ENCODE measurements around the gene CCL18. TPM values are rescaled to one million over a fixed set of nuclear protein-coding genes. Genes with fewer than 3 reads are reported as not detected.
"Not testable (repeated sequence)": the region's sequence is repeated elsewhere in the genome, so short reads cannot be mapped to it uniquely, and the experiment has no call there.

Gene CCL18
- total and polyA plus RNA-seq, 4 donors, result not detected

DNA sequence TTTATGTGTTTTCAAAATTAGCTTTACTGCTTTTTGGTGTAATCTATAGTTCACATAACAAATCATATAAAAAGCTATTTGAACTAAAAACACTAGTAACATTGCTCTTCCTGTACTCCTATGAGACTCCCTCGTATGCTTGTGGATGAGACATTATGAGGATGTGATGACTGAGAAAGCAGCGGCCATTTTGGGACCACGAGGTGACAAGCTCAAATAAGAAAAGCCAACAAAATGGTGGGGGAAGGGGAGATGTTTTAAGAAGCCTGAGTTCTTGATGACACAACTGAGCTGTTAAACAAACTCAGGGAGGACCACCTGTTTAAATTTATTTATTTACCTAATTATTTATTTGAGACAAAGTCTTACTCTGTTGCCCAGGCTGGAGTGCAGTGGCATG lies 4.5 kb downstream of the CCL18 start:
- Histone ChIP-seq H3K27me3 (ENCODE audit: control insufficient read depth, insufficient read depth, low read length) (no peaks in the 10 kb centered on the region), H3K4me1 (ENCODE audit: control insufficient read depth, insufficient read depth, low read length) (no peaks in the 10 kb centered on the region)
- WGBS (ENCODE audit: insufficient coverage), result 83% methylated on average over 2 of the region's 3 CpGs

DNA sequence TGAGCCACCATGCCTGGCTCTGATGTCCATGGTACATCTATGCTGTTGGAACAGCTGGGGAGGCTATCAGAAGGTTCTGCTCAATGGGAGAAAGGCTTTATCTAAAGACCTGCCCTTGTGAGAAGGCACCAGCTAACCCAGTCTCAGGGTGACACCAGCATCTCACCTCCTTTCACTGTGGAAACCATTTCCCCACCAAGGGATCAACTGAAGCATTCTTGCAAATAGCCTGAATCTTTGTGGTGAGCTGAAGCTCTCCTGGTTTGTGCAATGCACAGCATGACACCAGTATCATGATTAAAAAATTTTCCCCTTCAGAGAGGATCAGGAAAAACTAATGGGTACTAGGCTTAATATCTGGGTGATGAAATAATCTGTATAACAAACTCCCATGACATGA lies 5.1 kb downstream of the CCL18 start:
- Histone ChIP-seq H3K27me3 (ENCODE audit: control insufficient read depth, insufficient read depth, low read length) (no peaks in the 10 kb centered on the region), H3K4me3 (ENCODE audit: low read depth, low read length) (no peak overlapping the region), H3K4me1 (ENCODE audit: control insufficient read depth, insufficient read depth, low read length) (no peaks in the 10 kb centered on the region), H3K27ac (ENCODE audit: low read depth, low read length) (no peak overlapping the region), H3K9me3 (ENCODE audit: control insufficient read depth, insufficient read depth, low read length) (no peaks in the 10 kb centered on the region), H3K36me3 (ENCODE audit: control insufficient read depth, insufficient read depth, low read length) (no peaks in the 10 kb centered on the region)
- DNase-seq (ENCODE audit: low read depth in 4 of 6, low spot score in 6 of 6), result no peak

More for the DNA sequence above, 4.5 kb downstream of the CCL18 start:
- Histone ChIP-seq H3K4me3 (ENCODE audit: low read depth, low read length) (no peak overlapping the region), H3K27ac (ENCODE audit: low read depth, low read length) (no peak overlapping the region), H3K36me3 (ENCODE audit: control insufficient read depth, insufficient read depth, low read length) (no peaks in the 10 kb centered on the region), H3K9me3 (ENCODE audit: control insufficient read depth, insufficient read depth, low read length) (no peaks in the 10 kb centered on the region)
- DNase-seq (ENCODE audit: low read depth in 4 of 6, low spot score in 6 of 6), result peak in 1 of 6 donors; percentile 4

DNA sequence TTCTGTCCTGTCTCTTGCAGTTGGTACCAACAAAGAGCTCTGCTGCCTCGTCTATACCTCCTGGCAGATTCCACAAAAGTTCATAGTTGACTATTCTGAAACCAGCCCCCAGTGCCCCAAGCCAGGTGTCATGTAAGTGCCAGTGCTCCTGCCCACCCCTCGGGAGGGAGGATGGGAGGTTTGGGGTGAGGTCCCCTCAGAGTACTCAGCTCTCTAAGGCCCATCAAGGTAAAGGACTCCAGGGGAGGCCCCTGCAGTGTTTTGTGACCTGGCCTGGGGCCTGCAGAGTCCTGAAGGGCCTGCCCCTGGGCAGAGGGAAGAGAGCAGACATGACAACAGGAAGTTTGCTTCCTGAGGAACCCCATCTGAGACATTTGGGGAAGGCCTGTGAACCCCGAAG lies 6.4 kb downstream of the CCL18 start:
- Histone ChIP-seq H3K27ac (ENCODE audit: low read depth, low read length) (no peak overlapping the region), H3K9me3 (ENCODE audit: control insufficient read depth, insufficient read depth, low read length) (no peaks in the 10 kb centered on the region), H3K36me3 (ENCODE audit: control insufficient read depth, insufficient read depth, low read length) (no peaks in the 10 kb centered on the region), H3K27me3 (ENCODE audit: control insufficient read depth, insufficient read depth, low read length) (no peaks in the 10 kb centered on the region), H3K4me3 (ENCODE audit: low read depth, low read length) (no peak overlapping the region), H3K4me1 (ENCODE audit: control insufficient read depth, insufficient read depth, low read length) (no peaks in the 10 kb centered on the region)
- WGBS (ENCODE audit: insufficient coverage), result 89% methylated on average over 2 of the region's 3 CpGs
- no peak for DNase-seq (ENCODE audit: low read depth in 4 of 6, low spot score in 6 of 6)

DNA sequence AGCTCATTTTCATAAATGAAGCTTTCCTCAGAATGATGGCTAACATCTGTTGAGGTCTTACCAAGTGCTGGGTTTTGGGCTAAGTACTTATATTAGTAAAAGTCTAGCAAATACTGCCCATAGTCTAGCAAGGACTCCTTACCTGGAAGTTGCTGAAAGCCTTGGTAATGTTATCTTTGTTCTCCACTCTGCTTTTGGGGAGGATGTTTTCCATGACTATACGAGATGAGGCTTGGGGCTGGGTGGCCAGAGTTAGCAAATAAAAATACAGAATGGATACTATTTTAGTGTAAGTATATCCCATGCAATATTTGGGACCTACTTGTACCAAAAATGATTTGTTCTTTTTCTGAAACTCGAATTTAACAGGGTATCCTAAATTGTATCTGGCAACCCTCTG lies 7.7 kb downstream of the CCL18 start:
- no CpG with 5 or more reads among the region's 2 CpGs for WGBS (ENCODE audit: insufficient coverage)
- Histone ChIP-seq H3K27ac (ENCODE audit: low read depth, low read length) (no peak overlapping the region), H3K4me1 (ENCODE audit: control insufficient read depth, insufficient read depth, low read length) (no peaks in the 10 kb centered on the region), H3K27me3 (ENCODE audit: control insufficient read depth, insufficient read depth, low read length) (no peaks in the 10 kb centered on the region), H3K4me3 (ENCODE audit: low read depth, low read length) (no peak overlapping the region), H3K9me3 (ENCODE audit: control insufficient read depth, insufficient read depth, low read length) (no peaks in the 10 kb centered on the region), H3K36me3 (ENCODE audit: control insufficient read depth, insufficient read depth, low read length) (no peaks in the 10 kb centered on the region)
- DNase-seq (ENCODE audit: low read depth in 4 of 6, low spot score in 6 of 6), result no peak

DNA sequence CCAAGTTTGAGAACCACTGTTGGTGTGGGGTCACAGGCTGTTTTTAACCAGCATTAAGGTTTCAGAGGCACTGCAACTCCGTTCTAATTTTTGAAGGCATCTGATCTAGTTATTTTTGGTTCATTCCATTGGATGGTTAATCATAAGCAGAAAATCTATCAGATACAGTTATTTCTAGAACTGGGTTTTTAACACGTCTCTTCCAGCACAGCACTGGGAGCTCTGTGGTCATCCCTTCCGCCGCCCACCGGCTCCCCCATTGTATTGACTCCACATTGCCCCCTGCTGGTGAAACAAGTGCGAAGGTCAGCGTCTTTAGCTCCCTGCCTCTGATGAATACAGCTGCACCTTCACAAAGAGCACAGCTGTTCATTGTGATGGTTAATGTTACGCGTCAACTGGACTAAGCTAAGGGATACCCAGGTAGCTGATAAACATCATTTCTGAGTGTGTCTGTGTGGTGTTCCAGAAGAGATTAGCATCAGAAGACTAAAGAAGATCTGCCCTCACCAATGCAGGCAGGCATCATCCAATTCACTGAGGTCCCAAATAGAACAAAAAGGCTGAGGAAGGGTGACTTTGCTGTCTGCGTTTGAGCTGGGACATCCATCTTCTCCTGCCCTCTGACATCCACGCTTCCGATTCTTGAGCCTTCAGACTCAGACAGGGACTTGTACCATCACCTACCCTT lies 8.5 kb downstream of the CCL18 start:
- peak in 3 of 6 donors; percentile 4 to 31 (median 8) for DNase-seq (ENCODE audit: low read depth in 4 of 6, low spot score in 6 of 6)
- H3K9me3 ChIP-seq (ENCODE audit: control insufficient read depth, insufficient read depth, low read length), result no peaks in the 10 kb centered on the region

DNA sequence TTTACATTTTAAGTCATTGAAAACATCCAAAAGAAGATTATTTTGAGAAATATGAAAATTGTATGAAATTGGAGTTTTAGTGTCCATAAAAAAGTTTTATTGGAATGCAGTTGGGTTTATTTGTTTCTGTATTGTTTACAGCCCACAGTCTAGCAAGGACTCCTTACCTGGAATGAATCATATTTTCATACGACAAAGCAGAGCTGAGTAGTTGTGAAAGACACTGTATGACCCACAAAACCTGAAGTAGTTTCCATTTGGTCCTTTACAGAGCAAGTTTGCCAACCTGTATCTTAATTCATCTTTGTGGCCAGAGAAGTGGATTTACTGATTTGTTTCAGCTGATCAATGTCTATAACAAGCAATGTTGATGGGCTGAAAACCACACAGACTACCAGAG lies 10.3 kb downstream of the CCL18 start:
- no peaks in the 10 kb centered on the region for H3K36me3 ChIP-seq (ENCODE audit: control insufficient read depth, insufficient read depth, low read length)
- H3K4me3 ChIP-seq (ENCODE audit: low read depth, low read length), result no peak overlapping the region
- no peak for DNase-seq (ENCODE audit: low read depth in 4 of 6, low spot score in 6 of 6)
- no CpG with 5 or more reads among the region's 1 CpG for WGBS (ENCODE audit: insufficient coverage)
- no peaks in the 10 kb centered on the region for H3K27me3 ChIP-seq (ENCODE audit: control insufficient read depth, insufficient read depth, low read length)
- no peak overlapping the region for H3K27ac ChIP-seq (ENCODE audit: low read depth, low read length)
- H3K4me1 ChIP-seq (ENCODE audit: control insufficient read depth, insufficient read depth, low read length), result no peaks in the 10 kb centered on the region
- no peaks in the 10 kb centered on the region for H3K9me3 ChIP-seq (ENCODE audit: control insufficient read depth, insufficient read depth, low read length)

More for the DNA sequence above, 8.5 kb downstream of the CCL18 start:
- Histone ChIP-seq H3K4me3 (ENCODE audit: low read depth, low read length) (no peak overlapping the region), H3K27ac (ENCODE audit: low read depth, low read length) (no peak overlapping the region), H3K27me3 (ENCODE audit: control insufficient read depth, insufficient read depth, low read length) (no peaks in the 10 kb centered on the region), H3K4me1 (ENCODE audit: control insufficient read depth, insufficient read depth, low read length) (no peaks in the 10 kb centered on the region), H3K36me3 (ENCODE audit: control insufficient read depth, insufficient read depth, low read length) (no peaks in the 10 kb centered on the region)
- WGBS (ENCODE audit: insufficient coverage), result 98% methylated on average over 3 of the region's 12 CpGs

DNA sequence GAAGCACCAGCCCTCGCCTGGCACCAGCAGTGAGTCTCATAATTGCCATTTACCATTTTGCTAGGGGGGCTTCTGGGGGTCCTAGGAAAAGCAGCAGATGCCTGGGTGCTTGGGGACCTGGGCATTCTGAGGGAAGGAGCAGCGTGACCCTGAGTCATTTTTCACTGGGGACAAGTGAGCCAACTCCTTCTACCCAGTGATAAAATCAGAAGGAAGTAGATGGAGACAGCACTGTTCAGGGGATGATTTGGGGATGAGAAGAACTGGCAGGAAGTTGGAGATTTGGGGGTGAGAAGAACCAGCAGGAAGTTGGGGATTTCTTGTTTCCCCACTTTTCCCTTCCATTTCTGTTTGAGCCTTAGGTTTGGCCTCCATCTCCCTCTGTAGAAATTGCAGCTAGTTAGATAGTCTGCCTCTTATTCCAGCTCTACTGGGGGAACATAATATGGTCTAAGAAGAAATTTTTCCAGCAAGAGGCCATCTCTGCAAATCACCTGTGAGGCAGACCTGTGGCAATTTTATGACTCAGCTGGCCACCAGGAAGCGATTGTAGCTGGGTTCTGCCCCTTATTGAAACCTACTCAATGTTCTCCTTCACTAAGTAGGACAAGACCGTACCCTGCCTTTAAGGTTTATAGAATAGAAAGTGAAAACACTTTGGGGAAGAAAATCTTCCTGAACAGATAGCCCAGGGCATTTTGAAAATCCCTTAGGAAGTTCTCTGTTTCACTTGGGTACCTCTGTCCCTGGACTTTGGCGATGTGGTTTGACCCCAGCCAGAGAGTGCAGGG lies 17.8 kb downstream of the CCL18 start:
- H3K9me3 ChIP-seq (ENCODE audit: control insufficient read depth, insufficient read depth, low read length); DNase-seq (ENCODE audit: low read depth in 4 of 6, low spot score in 6 of 6); H3K4me3 ChIP-seq (ENCODE audit: low read depth, low read length); H3K27me3 ChIP-seq (ENCODE audit: control insufficient read depth, insufficient read depth, low read length); H3K4me1 ChIP-seq (ENCODE audit: control insufficient read depth, insufficient read depth, low read length); H3K27ac ChIP-seq (ENCODE audit: low read depth, low read length); H3K36me3 ChIP-seq (ENCODE audit: control insufficient read depth, insufficient read depth, low read length): not testable (repeated sequence)
- no CpG with 5 or more reads among the region's 5 CpGs for WGBS (ENCODE audit: insufficient coverage)

DNA sequence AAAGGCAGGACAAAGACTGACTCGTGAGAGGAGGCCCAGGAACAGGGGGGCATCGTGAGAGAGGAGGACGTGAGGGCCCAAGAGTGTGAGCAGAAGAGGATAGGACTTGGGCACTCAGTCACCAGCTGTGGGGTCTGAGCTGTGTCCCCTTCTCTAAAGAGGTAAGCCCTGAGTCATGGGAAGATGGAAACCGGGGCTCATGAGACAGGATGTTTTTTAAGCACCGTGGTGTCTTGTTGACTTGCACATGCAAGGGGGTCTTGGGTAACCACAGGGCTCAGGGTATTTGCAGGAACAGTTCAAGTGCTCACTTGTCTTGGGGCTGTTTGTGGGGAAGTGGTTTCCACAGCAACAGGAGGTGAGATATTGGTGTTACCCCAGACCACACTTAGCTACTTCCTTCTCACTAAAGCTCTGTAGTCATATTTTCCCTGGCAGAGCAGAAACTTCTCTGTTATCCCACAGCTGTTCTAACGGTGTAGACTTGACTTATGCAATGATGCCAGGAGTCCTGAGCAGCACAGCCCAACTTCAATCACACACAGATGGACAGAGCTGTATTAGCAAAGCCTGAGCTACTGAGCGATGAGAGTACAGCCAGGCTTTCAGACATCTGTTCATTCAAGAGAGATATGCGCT lies 18.5 kb downstream of the CCL18 start:
- H3K27me3 ChIP-seq (ENCODE audit: control insufficient read depth, insufficient read depth, low read length); H3K9me3 ChIP-seq (ENCODE audit: control insufficient read depth, insufficient read depth, low read length); H3K4me3 ChIP-seq (ENCODE audit: low read depth, low read length); H3K4me1 ChIP-seq (ENCODE audit: control insufficient read depth, insufficient read depth, low read length); H3K27ac ChIP-seq (ENCODE audit: low read depth, low read length); H3K36me3 ChIP-seq (ENCODE audit: control insufficient read depth, insufficient read depth, low read length): not testable (repeated sequence)
- peak in 1 of 6 donors; percentile 21 for DNase-seq (ENCODE audit: low read depth in 4 of 6, low spot score in 6 of 6)
- whole genome bisulfite sequencing (ENCODE audit: insufficient coverage), result 74% methylated on average over 4 of the region's 8 CpGs

DNA sequence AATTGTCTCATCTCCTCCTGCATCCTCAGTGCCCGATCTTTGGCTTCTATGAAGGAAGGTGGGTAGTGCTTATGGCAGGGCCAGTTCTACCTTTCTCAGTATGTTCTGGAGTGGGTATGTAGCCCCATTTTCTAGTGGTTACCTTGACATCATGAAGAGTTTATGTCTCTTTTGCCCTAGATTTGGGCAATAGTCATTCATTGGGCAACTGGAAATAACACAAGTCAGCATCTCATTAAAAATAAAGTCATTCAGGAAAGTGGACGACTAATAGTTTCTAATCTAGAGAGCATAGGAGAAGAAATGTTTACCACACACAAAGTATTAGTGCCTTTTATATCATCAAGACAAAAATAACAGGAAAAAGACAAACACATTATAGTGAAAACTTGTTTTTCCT lies 19.6 kb downstream of the CCL18 start:
- not testable (repeated sequence) for H3K4me1 ChIP-seq (ENCODE audit: control insufficient read depth, insufficient read depth, low read length); H3K9me3 ChIP-seq (ENCODE audit: control insufficient read depth, insufficient read depth, low read length); H3K36me3 ChIP-seq (ENCODE audit: control insufficient read depth, insufficient read depth, low read length); H3K27ac ChIP-seq (ENCODE audit: low read depth, low read length); H3K4me3 ChIP-seq (ENCODE audit: low read depth, low read length); H3K27me3 ChIP-seq (ENCODE audit: control insufficient read depth, insufficient read depth, low read length); DNase-seq (ENCODE audit: low read depth in 4 of 6, low spot score in 6 of 6)
- WGBS (ENCODE audit: insufficient coverage), result no CpG with 5 or more reads among the region's 2 CpGs

Measured in spinal cord (tissue), 10 donors.